HUES48 (cell line): ENCODE results near the gene VDAC2.

ENCODE experiments used
- H3K27ac ChIP-seq: one replicate; pipeline ENCODE4 v1.7.0; 2013; ENCODE audit warnings: low read depth, low read length, inconsistent platforms
- H3K27me3 ChIP-seq: 2 replicates; pipeline ENCODE4 v1.6.1; 2013; ENCODE audit warnings: mild to moderate bottlenecking, low read length; ENCODE audit not compliant: control insufficient read depth, insufficient read depth
- H3K36me3 ChIP-seq: 2 replicates; pipeline ENCODE4 v1.6.1; 2013; ENCODE audit warnings: low read length; ENCODE audit not compliant: control insufficient read depth, insufficient read depth
- H3K4me1 ChIP-seq: 2 replicates; pipeline ENCODE4 v1.6.1; 2013; ENCODE audit warnings: mild to moderate bottlenecking, low read length; ENCODE audit not compliant: control insufficient read depth, insufficient read depth
- H3K4me3 ChIP-seq: 2 replicates; pipeline ENCODE4 v1.5.1; 2013; ENCODE audit warnings: mild to moderate bottlenecking, low read depth, low read length
- H3K9ac ChIP-seq: 2 replicates; pipeline ENCODE4 v1.6.1; 2013; ENCODE audit warnings: mild to moderate bottlenecking, low read depth, low read length, moderate library complexity
- H3K9me3 ChIP-seq: 2 replicates; pipeline ENCODE4 v1.6.1; 2013; ENCODE audit warnings: low read length; ENCODE audit not compliant: control insufficient read depth, insufficient read depth

VDAC2 gene

GRCh38 chr10:75239096-75239790 lies 28.6 kb downstream of the VDAC2 start:
- H3K9ac ChIP-seq: no peak overlapping the region
- H3K27ac ChIP-seq: no peak overlapping the region
- H3K9me3 ChIP-seq: no peaks in the 10 kb centered on the region
- H3K4me3 ChIP-seq: no peak overlapping the region
- H3K4me1 ChIP-seq: no peaks in the 10 kb centered on the region
- no peaks in the 10 kb centered on the region for H3K36me3 ChIP-seq
- H3K27me3 ChIP-seq: no peaks in the 10 kb centered on the region

DNA sequence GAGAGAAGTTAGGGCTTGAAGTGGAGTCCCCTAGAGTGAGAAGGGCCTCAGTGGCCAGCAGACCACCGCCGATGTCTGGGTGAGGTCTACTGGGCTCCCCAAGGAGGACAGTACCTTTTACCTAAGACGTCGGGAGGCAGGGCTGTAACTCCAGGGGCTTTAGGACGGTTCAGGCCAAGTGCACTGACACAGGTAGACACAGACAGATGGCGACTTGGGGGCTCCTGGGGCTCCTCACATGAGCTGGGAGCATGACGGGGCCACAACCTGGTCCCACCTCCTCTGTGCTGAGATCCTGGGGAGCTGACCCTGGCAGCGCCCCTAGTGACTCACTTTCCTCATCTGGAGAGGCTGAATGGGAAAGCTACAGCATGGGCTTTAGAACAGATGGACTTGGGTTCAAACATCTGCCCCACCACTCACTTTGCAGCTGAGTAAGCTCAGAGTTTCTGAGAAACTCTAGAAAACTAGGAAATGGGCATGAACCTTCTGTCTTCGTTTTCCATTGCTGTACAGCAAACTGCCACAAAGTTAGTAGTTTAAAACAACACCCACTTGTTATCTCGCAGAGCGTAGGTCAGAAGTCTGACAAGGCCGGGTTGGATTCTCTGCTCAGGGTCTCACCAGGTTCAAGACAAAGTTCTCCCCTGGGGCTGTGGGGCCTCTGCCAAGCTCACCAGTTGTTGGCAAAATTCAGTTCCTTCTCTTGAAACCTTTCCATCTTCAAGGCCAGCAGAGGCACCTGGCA lies 29.9 kb downstream of the VDAC2 start:
- Histone ChIP-seq H3K4me1 (peaks cover 4% of the 10 kb centered on the region; the same call in 1 of the 2 replicates), H3K4me3 (no peak overlapping the region)

GRCh38 chr10:75243426-75243825 lies 32.8 kb downstream of the VDAC2 start:
- no peak overlapping the region for H3K4me3 ChIP-seq
- no peak overlapping the region for H3K9ac ChIP-seq
- H3K9me3 ChIP-seq: no peaks in the 10 kb centered on the region
- H3K27ac ChIP-seq: no peak overlapping the region
- H3K4me1 ChIP-seq: peaks cover 9% of the 10 kb centered on the region; the same call in 1 of the 2 replicates
- H3K27me3 ChIP-seq: no peaks in the 10 kb centered on the region
- no peaks in the 10 kb centered on the region for H3K36me3 ChIP-seq

More for the DNA sequence above, 29.9 kb downstream of the VDAC2 start:
- Histone ChIP-seq H3K9me3 (no peaks in the 10 kb centered on the region), H3K9ac (no peak overlapping the region), H3K36me3 (no peaks in the 10 kb centered on the region), H3K27ac (no peak overlapping the region), H3K27me3 (no peaks in the 10 kb centered on the region)

GRCh38 chr10:75244487-75245353 lies 34.1 kb downstream of the VDAC2 start:
- H3K9me3 ChIP-seq: no peaks in the 10 kb centered on the region
- H3K9ac ChIP-seq: no peak overlapping the region
- no peaks in the 10 kb centered on the region for H3K36me3 ChIP-seq
- H3K4me1 ChIP-seq: peaks cover 9% of the 10 kb centered on the region; the same call in 1 of the 2 replicates
- H3K27ac ChIP-seq: no peak overlapping the region
- H3K4me3 ChIP-seq: no peak overlapping the region
- H3K27me3 ChIP-seq: no peaks in the 10 kb centered on the region

- H3K9me3 ChIP-seq: no peaks in the 10 kb centered on the region
- H3K27ac ChIP-seq: no peak overlapping the region
- peaks cover 9% of the 10 kb centered on the region; the same call in 1 of the 2 replicates for H3K4me1 ChIP-seq
- H3K4me3 ChIP-seq: no peak overlapping the region
- no peaks in the 10 kb centered on the region for H3K36me3 ChIP-seq
- no peaks in the 10 kb centered on the region for H3K27me3 ChIP-seq
- H3K9ac ChIP-seq: no peak overlapping the region
These were observed 35.0 kb downstream of the VDAC2 start for GRCh38 chr10:75245354-75246250.

- H3K4me1 ChIP-seq: peaks cover 9% of the 10 kb centered on the region; the same call in 1 of the 2 replicates
- H3K9ac ChIP-seq: no peak overlapping the region
- no peaks in the 10 kb centered on the region for H3K9me3 ChIP-seq
- no peaks in the 10 kb centered on the region for H3K27me3 ChIP-seq
- no peak overlapping the region for H3K27ac ChIP-seq
- H3K4me3 ChIP-seq: no peak overlapping the region
- H3K36me3 ChIP-seq: no peaks in the 10 kb centered on the region
These were observed 35.9 kb downstream of the VDAC2 start for GRCh38 chr10:75246506-75246905.

- Histone ChIP-seq H3K4me1 (peaks cover 9% of the 10 kb centered on the region; the same call in 1 of the 2 replicates), H3K36me3 (no peaks in the 10 kb centered on the region), H3K9ac (no peak overlapping the region), H3K4me3 (no peak overlapping the region), H3K9me3 (no peaks in the 10 kb centered on the region; the same call in 1 of the 2 replicates), H3K27me3 (no peaks in the 10 kb centered on the region), H3K27ac (no peak overlapping the region)
These were observed 37.2 kb downstream of the VDAC2 start for GRCh38 chr10:75247797-75248196.

GRCh38 chr10:75250934-75251333 lies 40.3 kb downstream of the VDAC2 start:
- Histone ChIP-seq H3K4me1 (peaks cover under 1% of the 10 kb centered on the region; the same call in 1 of the 2 replicates), H3K9me3 (peaks cover 15% of the 10 kb centered on the region), H3K4me3 (no peak overlapping the region), H3K27me3 (no peaks in the 10 kb centered on the region), H3K9ac (no peak overlapping the region), H3K27ac (no peak overlapping the region), H3K36me3 (no peaks in the 10 kb centered on the region)

GRCh38 chr10:75253281-75254220 lies 43.0 kb downstream of the VDAC2 start:
- Histone ChIP-seq H3K27ac (no peak overlapping the region), H3K4me1 (no peaks in the 10 kb centered on the region), H3K4me3 (no peak overlapping the region), H3K9ac (no peak overlapping the region), H3K27me3 (no peaks in the 10 kb centered on the region), H3K36me3 (no peaks in the 10 kb centered on the region), H3K9me3 (peaks cover 15% of the 10 kb centered on the region)
